Measurements from ENCODE around the gene SPZ1.

DNA sequence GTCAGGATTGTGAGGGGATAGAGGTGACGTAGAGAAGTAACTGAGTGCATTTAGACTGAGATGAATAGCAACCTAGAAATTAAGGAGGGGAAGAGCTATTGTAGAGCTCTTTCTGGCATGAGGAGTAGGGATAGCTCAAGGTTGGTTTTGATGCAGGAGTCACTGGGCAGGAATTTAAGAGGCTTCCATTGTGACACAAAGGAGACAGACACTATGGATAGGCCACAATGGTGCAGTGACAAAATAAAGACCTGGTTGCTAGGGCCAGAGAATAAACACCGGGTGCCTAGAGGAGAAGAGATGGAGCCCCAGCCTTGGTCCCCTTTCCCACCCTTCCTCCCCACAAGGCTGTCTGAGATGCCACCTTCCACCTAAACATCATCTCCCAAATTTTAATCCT is at the start of gene SPZ1:
- TF ChIP-seq EZH2 (IDR thresholded peaks at IDR 0.05; ENCODE audit: borderline replicate concordance, insufficient read depth, low read depth, low read length, poor library complexity, severe bottlenecking), result no peak
- TF ChIP-seq, protein P1, sequence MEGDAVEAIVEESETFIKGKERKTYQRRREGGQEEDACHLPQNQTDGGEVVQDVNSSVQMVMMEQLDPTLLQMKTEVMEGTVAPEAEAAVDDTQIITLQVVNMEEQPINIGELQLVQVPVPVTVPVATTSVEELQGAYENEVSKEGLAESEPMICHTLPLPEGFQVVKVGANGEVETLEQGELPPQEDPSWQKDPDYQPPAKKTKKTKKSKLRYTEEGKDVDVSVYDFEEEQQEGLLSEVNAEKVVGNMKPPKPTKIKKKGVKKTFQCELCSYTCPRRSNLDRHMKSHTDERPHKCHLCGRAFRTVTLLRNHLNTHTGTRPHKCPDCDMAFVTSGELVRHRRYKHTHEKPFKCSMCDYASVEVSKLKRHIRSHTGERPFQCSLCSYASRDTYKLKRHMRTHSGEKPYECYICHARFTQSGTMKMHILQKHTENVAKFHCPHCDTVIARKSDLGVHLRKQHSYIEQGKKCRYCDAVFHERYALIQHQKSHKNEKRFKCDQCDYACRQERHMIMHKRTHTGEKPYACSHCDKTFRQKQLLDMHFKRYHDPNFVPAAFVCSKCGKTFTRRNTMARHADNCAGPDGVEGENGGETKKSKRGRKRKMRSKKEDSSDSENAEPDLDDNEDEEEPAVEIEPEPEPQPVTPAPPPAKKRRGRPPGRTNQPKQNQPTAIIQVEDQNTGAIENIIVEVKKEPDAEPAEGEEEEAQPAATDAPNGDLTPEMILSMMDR (IDR thresholded peaks at IDR 0.05), result no peak

Data from B cell (primary cell).